ENCODE results near the gene MAP3K12. TPM values are rescaled to one million over a fixed set of nuclear protein-coding genes. Genes with fewer than 3 reads are reported as not detected.

MAP3K12 gene
- polyA plus RNA-seq, 3 donors = 1.7 to 31.4 (median 2.0) TPM

DNA sequence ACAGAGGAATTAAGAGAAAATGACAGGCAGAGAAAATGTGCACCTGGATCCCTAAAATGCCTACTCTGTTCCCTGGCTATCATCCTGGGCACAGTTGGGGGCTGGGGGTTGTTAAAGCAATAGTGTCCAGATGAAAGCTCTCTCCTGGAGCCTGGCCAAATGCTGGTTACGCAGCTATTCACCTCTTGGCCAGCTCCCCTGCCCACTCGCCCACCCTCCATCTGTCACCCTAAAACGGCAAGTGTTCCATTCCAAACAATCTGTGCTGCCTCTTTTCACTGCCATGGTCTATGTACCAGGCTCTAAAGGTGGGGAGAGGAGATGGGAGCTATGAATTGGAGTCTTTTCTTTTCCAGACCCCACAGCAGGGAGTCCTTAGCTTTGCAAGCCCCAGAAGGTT is 32.8 kb upstream of the MAP3K12 start:
- peak overlapping the region in 5 of 7 donors; percentile 37 to 88 (median 63) for H3K27ac Mint-ChIP-seq
- DNase-seq = no peak
- Histone ChIP-seq H3K27me3 (ENCODE audit: control insufficient read depth in 2 of 2, insufficient read depth in 2 of 2, low read length in 2 of 2) (no peaks in the 10 kb centered on the region), H3K36me3 (replicated peaks in 1 of 2; ENCODE audit: control insufficient read depth in 1 of 2, insufficient read depth in 2 of 2, low read length in 2 of 2) (peaks cover 66 to 86% of the 10 kb centered on the region in 2 donors), H3K27ac (ENCODE audit: low read depth in 1 of 2, low read length in 2 of 2) (peak overlapping the region in 1 of 2 donors; percentile 60), H3K4me1 (ENCODE audit: control insufficient read depth in 1 of 2, insufficient read depth in 2 of 2, low read length in 2 of 2) (peaks cover 23 to 28% of the 10 kb centered on the region in 2 donors), H2AFZ (ENCODE audit: insufficient read depth, low read depth, low read length, poor library complexity, severe bottlenecking) (no peak overlapping the region), H4K20me1 (ENCODE audit: insufficient read depth, low read length) (no peaks in the 10 kb centered on the region), H3K9me3 (replicated peaks in 1 of 2; ENCODE audit: control insufficient read depth in 1 of 2, insufficient read depth in 1 of 2, low read length in 2 of 2) (no peaks in the 10 kb centered on the region), H3K4me2 (replicated peaks; ENCODE audit: extremely low read depth, low read length, poor library complexity, severe bottlenecking) (no peak overlapping the region), H3K9ac (ENCODE audit: insufficient read depth, low read length, poor library complexity, severe bottlenecking) (no peak overlapping the region), H3K4me3 (replicated peaks in 1 of 3; ENCODE audit: low read depth in 2 of 3, low read length in 3 of 3) (no peak overlapping the region), H3K79me2 (ENCODE audit: insufficient read depth, low read length) (no peaks in the 10 kb centered on the region)
- H3K4me1 Mint-ChIP-seq = peaks cover 26% of the 10 kb centered on the region
- 90% methylated on average over 2 of the region's 3 CpGs for WGBS (ENCODE audit: insufficient coverage)
- TF ChIP-seq, protein P1, sequence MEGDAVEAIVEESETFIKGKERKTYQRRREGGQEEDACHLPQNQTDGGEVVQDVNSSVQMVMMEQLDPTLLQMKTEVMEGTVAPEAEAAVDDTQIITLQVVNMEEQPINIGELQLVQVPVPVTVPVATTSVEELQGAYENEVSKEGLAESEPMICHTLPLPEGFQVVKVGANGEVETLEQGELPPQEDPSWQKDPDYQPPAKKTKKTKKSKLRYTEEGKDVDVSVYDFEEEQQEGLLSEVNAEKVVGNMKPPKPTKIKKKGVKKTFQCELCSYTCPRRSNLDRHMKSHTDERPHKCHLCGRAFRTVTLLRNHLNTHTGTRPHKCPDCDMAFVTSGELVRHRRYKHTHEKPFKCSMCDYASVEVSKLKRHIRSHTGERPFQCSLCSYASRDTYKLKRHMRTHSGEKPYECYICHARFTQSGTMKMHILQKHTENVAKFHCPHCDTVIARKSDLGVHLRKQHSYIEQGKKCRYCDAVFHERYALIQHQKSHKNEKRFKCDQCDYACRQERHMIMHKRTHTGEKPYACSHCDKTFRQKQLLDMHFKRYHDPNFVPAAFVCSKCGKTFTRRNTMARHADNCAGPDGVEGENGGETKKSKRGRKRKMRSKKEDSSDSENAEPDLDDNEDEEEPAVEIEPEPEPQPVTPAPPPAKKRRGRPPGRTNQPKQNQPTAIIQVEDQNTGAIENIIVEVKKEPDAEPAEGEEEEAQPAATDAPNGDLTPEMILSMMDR (IDR thresholded peaks at IDR 0.05) = no peak
- H3K27me3 Mint-ChIP-seq (ENCODE audit: low read depth in 3 of 3) = no peaks in the 10 kb centered on the region
- intact Hi-C loops (cut with micrococcal nuclease) = no loop called here
- H3K4me3 Mint-ChIP-seq = no peak overlapping the region
- peaks cover 0 to 2% (median 0%) of the 10 kb centered on the region in 7 donors for H3K9me3 Mint-ChIP-seq
- H3K36me3 Mint-ChIP-seq = peaks cover 63 to 86% of the 10 kb centered on the region in 2 donors

DNA sequence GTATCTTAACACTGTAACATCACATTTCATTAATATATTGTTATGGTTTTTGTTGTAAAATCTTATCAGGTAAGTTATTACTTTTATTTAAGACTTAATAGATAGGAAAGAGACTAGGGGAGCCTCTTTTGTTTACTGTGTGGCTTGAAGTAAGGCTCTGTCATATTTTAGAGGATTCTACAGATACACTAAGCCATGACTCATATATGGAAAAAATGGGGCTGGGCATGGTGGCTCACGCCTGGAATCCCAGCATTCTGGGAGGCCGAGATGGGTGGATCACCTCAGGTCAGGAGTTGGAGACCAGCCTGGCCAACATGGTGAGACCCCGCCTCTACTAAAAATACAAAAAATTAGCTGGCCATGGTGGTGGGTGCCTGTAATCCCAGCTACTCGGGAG is 31.7 kb upstream of the MAP3K12 start:
- no peak overlapping the region for H2AFZ ChIP-seq (ENCODE audit: insufficient read depth, low read depth, low read length, poor library complexity, severe bottlenecking)
- H3K79me2 ChIP-seq (ENCODE audit: insufficient read depth, low read length) = no peaks in the 10 kb centered on the region
- peaks cover 23% of the 10 kb centered on the region for H3K4me1 Mint-ChIP-seq
- H3K4me2 ChIP-seq (replicated peaks; ENCODE audit: extremely low read depth, low read length, poor library complexity, severe bottlenecking) = no peak overlapping the region
- TF ChIP-seq, protein P1 (IDR thresholded peaks at IDR 0.05) = no peak
- WGBS (ENCODE audit: insufficient coverage) = 100% methylated on average over 1 of the region's 4 CpGs
- H3K27ac ChIP-seq (ENCODE audit: low read depth in 1 of 2, low read length in 2 of 2) = no peak overlapping the region
- no peaks in the 10 kb centered on the region for H3K9me3 ChIP-seq (replicated peaks in 1 of 2; ENCODE audit: control insufficient read depth in 1 of 2, insufficient read depth in 1 of 2, low read length in 2 of 2)
- H3K27me3 ChIP-seq (ENCODE audit: control insufficient read depth in 2 of 2, insufficient read depth in 2 of 2, low read length in 2 of 2) = no peaks in the 10 kb centered on the region
- H3K4me1 ChIP-seq (ENCODE audit: control insufficient read depth in 1 of 2, insufficient read depth in 2 of 2, low read length in 2 of 2) = peaks cover 18 to 20% of the 10 kb centered on the region in 2 donors
- intact Hi-C loops (cut with micrococcal nuclease) = no loop called here
- H3K27ac Mint-ChIP-seq = no peak overlapping the region
- no peaks in the 10 kb centered on the region for H3K27me3 Mint-ChIP-seq (ENCODE audit: low read depth in 3 of 3)
- H3K4me3 ChIP-seq (replicated peaks in 1 of 3; ENCODE audit: low read depth in 2 of 3, low read length in 3 of 3) = no peak overlapping the region
- peaks cover 62 to 91% of the 10 kb centered on the region in 2 donors for H3K36me3 Mint-ChIP-seq
- H3K4me3 Mint-ChIP-seq = no peak overlapping the region
- peaks cover 70 to 83% of the 10 kb centered on the region in 2 donors for H3K36me3 ChIP-seq (replicated peaks in 1 of 2; ENCODE audit: control insufficient read depth in 1 of 2, insufficient read depth in 2 of 2, low read length in 2 of 2)
- DNase-seq = no peak
- H4K20me1 ChIP-seq (ENCODE audit: insufficient read depth, low read length) = no peaks in the 10 kb centered on the region
- H3K9ac ChIP-seq (ENCODE audit: insufficient read depth, low read length, poor library complexity, severe bottlenecking) = no peak overlapping the region
- peaks cover 0 to 2% (median 0%) of the 10 kb centered on the region in 7 donors for H3K9me3 Mint-ChIP-seq
